ENCODE measurements around the gene HERC3. TPM values are rescaled to one million over a fixed set of nuclear protein-coding genes. Genes with fewer than 3 reads are reported as not detected.

The HERC3 gene
- total and polyA plus RNA-seq, 2 donors (not counting 3 experiments of a cell fraction or from before 2014, with no cell fraction given) = 6.3 to 21.2 TPM

GRCh38 chr4:88743696-88744095 lies 151.4 kb downstream of the HERC3 start:
- CTCF ChIA-PET = interaction anchor here (1.6 to 2.1 kb wide), 3 partner anchors 71 to 204 kb away, joined by 4 to 5 read pairs (median 5); no protein-coding TSS in a partner anchor
- no peak for DNase-seq (ENCODE audit: low read depth, low spot score)

GRCh38 chr4:88744609-88745008 lies 152.3 kb downstream of the HERC3 start:
- no peak overlapping the region for H3K27ac ChIP-seq (ENCODE audit: insufficient read depth, low read depth, low read length)
- dilution Hi-C loops (cut with MboI; ENCODE audit: extremely low pct_ligation_motif_present, low sequenced_read_pairs) = no loop called here
- POLR2A ChIA-PET = no interaction called here

More at GRCh38 chr4:88743696-88744095, 151.4 kb downstream of the HERC3 start:
- Histone ChIP-seq H3K9ac (replicated peaks; ENCODE audit: extremely low read depth, insufficient read depth, low read length) (no peak overlapping the region), H3K27ac (ENCODE audit: insufficient read depth, low read depth, low read length) (no peak overlapping the region), H3K9me3 (replicated peaks; ENCODE audit: control insufficient read depth, insufficient read depth, low read length) (no peaks in the 10 kb centered on the region), H3K36me3 (ENCODE audit: control insufficient read depth in 2 of 2, extremely low read depth in 1 of 2, insufficient read depth in 2 of 2, low read length in 2 of 2) (peaks cover 0 to 7% of the 10 kb centered on the region in 2 experiments), H3K79me2 (ENCODE audit: control insufficient read depth, insufficient read depth, low read length) (no peaks in the 10 kb centered on the region), H2AFZ (ENCODE audit: low read depth, low read length) (no peak overlapping the region), H3K4me1 (ENCODE audit: control insufficient read depth, extremely low read depth, insufficient read depth, low read length) (no peaks in the 10 kb centered on the region), H3K4me3 (replicated peaks in 1 of 3; ENCODE audit: insufficient read depth in 1 of 3, low read depth in 1 of 3, low read length in 3 of 3) (no peak overlapping the region), H3K4me2 (ENCODE audit: insufficient read depth, low read length) (no peak overlapping the region), H4K20me1 (replicated peaks; ENCODE audit: control insufficient read depth, extremely low read depth, insufficient read depth, low read length) (no peaks in the 10 kb centered on the region), H3K9me1 (replicated peaks; ENCODE audit: control insufficient read depth, extremely low read depth, insufficient read depth, low read length) (no peaks in the 10 kb centered on the region), H3K27me3 (ENCODE audit: control insufficient read depth in 2 of 2, insufficient read depth in 2 of 2, low read length in 2 of 2) (no peaks in the 10 kb centered on the region)
- intact Hi-C loops (cut with micrococcal nuclease) (no loop called here), dilution Hi-C loops (cut with MboI; ENCODE audit: extremely low pct_ligation_motif_present, low sequenced_read_pairs) (no loop called here)
- TF ChIP-seq FOS (IDR thresholded peaks at IDR 0.05; ENCODE audit: borderline replicate concordance, insufficient read depth, low read length) = no peak
- peak; percentile 18 for FAIRE-seq
- no TSS peak for BruUV-seq (replicated peaks)
- POLR2A ChIA-PET = no interaction called here

More at GRCh38 chr4:88744609-88745008, 152.3 kb downstream of the HERC3 start:
- no peaks in the 10 kb centered on the region for H3K9me3 ChIP-seq (replicated peaks; ENCODE audit: control insufficient read depth, insufficient read depth, low read length)
- peaks cover 0 to 9% of the 10 kb centered on the region in 2 experiments for H3K36me3 ChIP-seq (ENCODE audit: control insufficient read depth in 2 of 2, extremely low read depth in 1 of 2, insufficient read depth in 2 of 2, low read length in 2 of 2)
- TF ChIP-seq JUN (IDR thresholded peaks at IDR 0.05; ENCODE audit: borderline replicate concordance, insufficient read depth, insufficient read length, low read depth) (no peak), FOS (IDR thresholded peaks at IDR 0.05; ENCODE audit: borderline replicate concordance, insufficient read depth, low read length) (no peak), POLR2A (IDR thresholded peaks at IDR 0.05; ENCODE audit: low read depth, low read length) (no peak), GATA2 (IDR thresholded peaks at IDR 0.05; ENCODE audit: insufficient read depth, insufficient read length, low read depth, low read length) (no peak), POLR2AphosphoS5 (IDR thresholded peaks at IDR 0.05; ENCODE audit: insufficient read depth, low read depth, low read length) (no peak), MYC (IDR thresholded peaks at IDR 0.05; ENCODE audit: low read depth, low read length) (no peak)
- TF ChIP-seq, protein P1, sequence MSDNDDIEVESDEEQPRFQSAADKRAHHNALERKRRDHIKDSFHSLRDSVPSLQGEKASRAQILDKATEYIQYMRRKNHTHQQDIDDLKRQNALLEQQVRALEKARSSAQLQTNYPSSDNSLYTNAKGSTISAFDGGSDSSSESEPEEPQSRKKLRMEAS (IDR thresholded peaks at IDR 0.05; ENCODE audit: insufficient read depth, insufficient read length) = no peak
- TF ChIP-seq, protein P2, sequence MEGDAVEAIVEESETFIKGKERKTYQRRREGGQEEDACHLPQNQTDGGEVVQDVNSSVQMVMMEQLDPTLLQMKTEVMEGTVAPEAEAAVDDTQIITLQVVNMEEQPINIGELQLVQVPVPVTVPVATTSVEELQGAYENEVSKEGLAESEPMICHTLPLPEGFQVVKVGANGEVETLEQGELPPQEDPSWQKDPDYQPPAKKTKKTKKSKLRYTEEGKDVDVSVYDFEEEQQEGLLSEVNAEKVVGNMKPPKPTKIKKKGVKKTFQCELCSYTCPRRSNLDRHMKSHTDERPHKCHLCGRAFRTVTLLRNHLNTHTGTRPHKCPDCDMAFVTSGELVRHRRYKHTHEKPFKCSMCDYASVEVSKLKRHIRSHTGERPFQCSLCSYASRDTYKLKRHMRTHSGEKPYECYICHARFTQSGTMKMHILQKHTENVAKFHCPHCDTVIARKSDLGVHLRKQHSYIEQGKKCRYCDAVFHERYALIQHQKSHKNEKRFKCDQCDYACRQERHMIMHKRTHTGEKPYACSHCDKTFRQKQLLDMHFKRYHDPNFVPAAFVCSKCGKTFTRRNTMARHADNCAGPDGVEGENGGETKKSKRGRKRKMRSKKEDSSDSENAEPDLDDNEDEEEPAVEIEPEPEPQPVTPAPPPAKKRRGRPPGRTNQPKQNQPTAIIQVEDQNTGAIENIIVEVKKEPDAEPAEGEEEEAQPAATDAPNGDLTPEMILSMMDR (IDR thresholded peaks at IDR 0.05; ENCODE audit: extremely low read depth in 1 of 2, insufficient read depth in 1 of 2, low read depth in 1 of 2, low read length in 2 of 2) = no peak
- no peaks in the 10 kb centered on the region for H3K9me1 ChIP-seq (replicated peaks; ENCODE audit: control insufficient read depth, extremely low read depth, insufficient read depth, low read length)
- intact Hi-C loops (cut with micrococcal nuclease) = no loop called here
- no peaks in the 10 kb centered on the region for H4K20me1 ChIP-seq (replicated peaks; ENCODE audit: control insufficient read depth, extremely low read depth, insufficient read depth, low read length)
- FAIRE-seq = no peak
- no peaks in the 10 kb centered on the region for H3K4me1 ChIP-seq (ENCODE audit: control insufficient read depth, extremely low read depth, insufficient read depth, low read length)
- no TSS peak for BruUV-seq (replicated peaks)
- no peak overlapping the region for H3K9ac ChIP-seq (replicated peaks; ENCODE audit: extremely low read depth, insufficient read depth, low read length)
- no peak overlapping the region for H2AFZ ChIP-seq (ENCODE audit: low read depth, low read length)
- no peaks in the 10 kb centered on the region for H3K79me2 ChIP-seq (ENCODE audit: control insufficient read depth, insufficient read depth, low read length)
- CTCF ChIA-PET = no interaction called here
- H3K27me3 ChIP-seq (ENCODE audit: control insufficient read depth in 2 of 2, insufficient read depth in 2 of 2, low read length in 2 of 2) = no peaks in the 10 kb centered on the region
- no peak overlapping the region for H3K4me3 ChIP-seq (replicated peaks in 1 of 3; ENCODE audit: insufficient read depth in 1 of 3, low read depth in 1 of 3, low read length in 3 of 3)
- no peak for DNase-seq (ENCODE audit: low read depth, low spot score)
- H3K4me2 ChIP-seq (ENCODE audit: insufficient read depth, low read length) = no peak overlapping the region

All from endothelial cell of umbilical vein (primary cell).